HG03342 (cell line): Measurements from ENCODE around the gene CEP128.

Source experiments
- ATAC-seq: cut with Tn5 transposase; IDR thresholded peaks from one replicate; pipeline ENCODE4 v1.9.1; 2021; ENCODE audit warnings: mild to moderate bottlenecking, moderate library complexity; ENCODE audit not compliant: unreplicated experiment

The CEP128 gene

GRCh38 chr14:80564051-80564450, 377.5 kb downstream of the CEP128 start:
- ATAC-seq, result no peak

DNA sequence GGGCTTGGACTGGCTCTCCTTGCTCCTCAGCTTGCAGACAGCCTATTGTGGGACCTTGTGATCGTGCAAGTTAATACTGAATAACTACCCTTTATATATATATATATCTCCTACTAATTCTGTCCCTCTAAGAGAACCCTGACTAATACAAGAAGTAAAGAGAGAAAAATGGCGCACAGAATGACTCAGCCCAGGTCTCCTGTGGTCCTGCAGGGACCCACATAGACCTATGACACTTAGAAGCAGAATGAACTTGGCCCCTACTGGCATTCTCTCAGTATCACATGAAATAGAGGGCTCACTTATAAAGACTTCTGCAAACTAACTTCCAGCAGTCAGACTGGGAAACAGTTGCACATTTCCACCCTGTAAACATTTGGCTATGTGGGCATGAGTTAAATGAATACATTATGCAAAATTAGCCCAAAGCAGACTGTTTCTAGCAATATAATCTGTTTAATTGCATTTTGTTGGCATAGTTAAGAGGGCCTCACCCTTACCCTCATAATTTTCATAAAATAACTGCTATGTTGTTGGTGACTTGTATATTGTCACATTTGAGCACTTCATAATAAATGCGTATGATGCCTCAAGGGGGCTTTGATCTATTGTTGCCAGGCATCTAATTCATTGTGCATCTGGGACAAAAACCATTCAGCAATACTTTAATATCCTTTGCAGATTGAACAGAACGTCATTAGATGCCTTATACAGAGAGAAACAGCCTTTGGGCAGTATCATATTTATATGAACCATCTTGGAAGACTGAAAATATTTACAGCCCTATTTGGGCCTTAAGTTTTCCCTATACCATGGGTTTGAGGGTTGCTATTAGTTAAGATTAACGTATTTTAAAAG, 380.5 kb downstream of the CEP128 start:
- peak; percentile 90 for ATAC-seq

- ATAC-seq, result no peak
These were observed 387.4 kb downstream of the CEP128 start for GRCh38 chr14:80554139-80554538.

DNA sequence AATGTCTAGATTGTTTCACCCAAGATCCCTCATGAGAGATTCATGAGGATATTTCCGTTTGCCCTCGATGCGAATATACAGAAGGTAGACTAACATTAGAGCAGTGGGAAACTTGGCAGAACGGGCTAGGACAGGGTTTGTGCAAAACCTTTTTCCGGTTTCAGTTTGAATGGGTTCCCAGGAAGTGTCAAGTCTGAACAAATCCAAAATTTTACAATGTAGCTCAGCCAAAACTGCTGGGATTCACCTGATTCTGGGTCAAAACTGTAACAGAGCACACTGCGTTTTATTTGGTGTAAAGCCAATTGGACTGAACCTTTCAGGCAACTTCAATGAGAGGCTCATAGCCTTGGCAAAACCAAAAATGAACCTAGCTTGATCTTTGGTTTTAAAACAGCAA, 392.4 kb downstream of the CEP128 start:
- ATAC-seq, result no peak

DNA sequence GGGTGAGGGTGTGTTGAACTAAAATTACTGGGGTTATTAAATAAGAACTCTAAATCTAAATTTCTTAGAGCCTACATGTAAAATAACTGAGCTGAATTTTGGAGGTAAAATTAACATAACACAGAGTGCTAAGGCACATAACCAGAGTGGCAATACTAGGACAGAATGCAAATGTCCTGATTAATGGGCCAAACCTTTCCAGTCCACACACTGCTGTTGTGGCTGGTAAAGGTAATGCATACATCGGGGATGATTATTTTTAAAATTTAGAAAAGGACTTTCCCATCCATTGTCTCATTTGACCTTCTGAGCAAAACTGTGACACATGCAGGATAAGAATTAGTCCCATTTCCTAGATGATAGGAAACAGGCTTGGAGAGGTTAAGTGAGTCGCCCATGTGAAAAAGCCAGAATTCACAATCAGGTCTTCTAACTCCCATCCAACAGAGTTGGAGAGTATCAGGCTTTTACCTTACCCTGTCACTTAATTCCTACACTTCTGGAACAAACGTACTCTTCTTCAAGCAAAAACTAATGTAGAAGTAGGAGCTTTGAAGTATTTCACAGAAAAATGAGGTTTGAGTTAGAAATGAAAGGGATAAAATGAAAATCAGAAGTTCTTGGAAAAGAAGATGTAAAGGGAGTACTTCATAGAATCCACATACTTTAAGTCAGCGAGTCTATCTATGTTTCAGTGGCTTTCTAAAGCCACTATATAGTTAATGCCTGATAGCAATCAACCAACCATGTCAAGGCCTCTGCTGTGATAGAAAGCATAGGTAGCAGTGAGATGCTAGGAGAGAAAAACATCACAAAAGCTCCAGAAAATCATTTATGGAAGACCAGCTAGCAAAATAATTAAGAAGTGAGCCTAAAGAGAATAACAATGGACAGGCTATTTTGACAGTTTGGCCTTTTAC, 395.3 kb downstream of the CEP128 start:
- no peak for ATAC-seq

DNA sequence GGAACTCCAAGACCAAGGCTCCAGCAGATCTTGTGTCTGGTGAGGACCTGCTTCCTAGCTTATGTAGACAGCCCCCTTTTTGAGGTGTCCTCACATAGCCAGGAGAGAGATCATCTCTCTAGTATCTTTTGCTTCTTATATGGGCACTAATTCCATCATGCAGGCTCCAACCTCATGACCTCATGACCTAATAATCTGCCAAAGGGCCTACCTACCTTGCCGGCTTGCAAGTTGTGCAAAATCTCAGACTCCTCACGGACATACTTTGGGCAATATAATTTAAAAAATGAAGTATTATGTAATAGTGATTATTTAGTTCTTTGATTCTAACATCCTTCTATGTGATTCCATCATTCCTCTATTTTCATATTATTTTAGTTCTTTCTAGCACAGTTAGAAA, 397.2 kb downstream of the CEP128 start:
- ATAC-seq, result no peak

DNA sequence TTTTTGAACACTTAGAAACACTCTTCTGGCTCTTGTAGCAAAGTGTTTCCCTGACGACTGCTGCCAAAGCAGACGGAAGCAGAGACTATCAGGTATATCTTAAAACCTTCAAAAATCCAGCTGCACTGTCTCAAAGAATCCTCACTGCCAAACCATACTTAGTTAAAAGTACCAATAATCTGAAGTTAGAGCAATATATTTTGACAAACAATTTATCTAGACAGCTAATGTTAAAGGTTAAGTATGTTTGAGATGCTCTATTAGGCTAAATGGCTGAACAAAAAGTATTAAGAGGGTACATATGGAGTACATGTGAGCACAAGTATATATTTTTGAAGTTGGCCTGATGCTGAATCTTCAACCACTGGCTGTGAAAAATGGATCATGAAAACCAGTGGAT, 398.3 kb downstream of the CEP128 start:
- no peak for ATAC-seq

GRCh38 chr14:80538633-80539375, 402.7 kb downstream of the CEP128 start:
- no peak for ATAC-seq

GRCh38 chr14:80537626-80538025, 403.9 kb downstream of the CEP128 start:
- no peak for ATAC-seq

DNA sequence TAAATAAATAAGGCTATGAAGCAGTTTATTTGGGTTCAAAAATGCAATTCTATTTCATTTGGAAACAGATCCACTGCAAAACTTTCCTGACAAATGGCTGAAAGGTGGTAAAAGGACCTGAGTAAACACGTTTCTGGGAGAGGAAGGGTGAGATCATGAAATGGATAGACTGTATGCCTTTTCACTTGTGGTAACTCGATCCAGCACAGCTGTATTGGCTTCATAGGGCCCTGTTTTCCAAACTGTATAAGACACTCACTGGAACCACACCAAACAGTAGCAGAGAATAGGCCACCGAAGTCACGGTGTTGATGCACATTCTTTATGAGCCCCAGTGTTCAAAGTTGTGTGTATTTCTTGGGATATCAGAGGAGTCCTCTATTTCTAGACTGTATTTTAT, 405.1 kb downstream of the CEP128 start:
- no peak for ATAC-seq

GRCh38 chr14:80535171-80535570, 406.4 kb downstream of the CEP128 start:
- ATAC-seq, result no peak

- no peak for ATAC-seq
These were observed 417.9 kb downstream of the CEP128 start for GRCh38 chr14:80523518-80524117.

GRCh38 chr14:80522936-80523335, 418.6 kb downstream of the CEP128 start:
- ATAC-seq, result no peak

GRCh38 chr14:80522411-80522810, 419.1 kb downstream of the CEP128 start:
- no peak for ATAC-seq

- no peak for ATAC-seq
These were observed 420.1 kb downstream of the CEP128 start for GRCh38 chr14:80521456-80521855.

- no peak for ATAC-seq
These were observed 422.5 kb downstream of the CEP128 start for GRCh38 chr14:80519002-80519401.

DNA sequence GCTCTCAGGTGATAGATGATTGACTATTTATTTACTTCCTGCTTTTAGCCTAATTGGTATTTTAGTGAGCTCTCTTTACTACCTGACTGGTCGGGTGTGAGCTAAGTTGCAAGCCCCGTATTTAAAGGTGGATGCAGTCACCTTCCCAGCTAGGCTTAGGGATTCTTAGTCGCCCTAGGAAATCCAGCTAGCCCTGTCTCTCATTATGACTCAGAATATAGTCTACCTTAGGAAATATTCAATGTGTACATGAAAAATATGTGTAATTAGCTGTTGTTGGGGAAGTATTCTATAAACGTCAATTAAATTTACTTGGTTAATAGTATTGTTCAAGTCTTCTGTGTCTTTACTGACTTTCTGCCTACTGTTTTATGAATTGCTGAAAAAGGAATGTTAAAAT, 423.4 kb downstream of the CEP128 start:
- no peak for ATAC-seq

- no peak for ATAC-seq
These were observed 434.2 kb downstream of the CEP128 start for GRCh38 chr14:80507292-80507869.

- no peak for ATAC-seq
These were observed 436.8 kb downstream of the CEP128 start for GRCh38 chr14:80504781-80505180.

- ATAC-seq, result no peak
These were observed 443.0 kb downstream of the CEP128 start for GRCh38 chr14:80498533-80498932.
